GM21447 (cell line): ENCODE measurements around the gene TRIM43B.
"Not testable (repeated sequence)": the region's sequence is repeated elsewhere in the genome, so short reads cannot be mapped to it uniquely, and the experiment has no call there.

ENCODE experiments used
- ATAC-seq: cut with Tn5 transposase; IDR thresholded peaks from one replicate; pipeline ENCODE4 v1.9.1; 2021; ENCODE audit not compliant: unreplicated experiment

Gene TRIM43B

DNA sequence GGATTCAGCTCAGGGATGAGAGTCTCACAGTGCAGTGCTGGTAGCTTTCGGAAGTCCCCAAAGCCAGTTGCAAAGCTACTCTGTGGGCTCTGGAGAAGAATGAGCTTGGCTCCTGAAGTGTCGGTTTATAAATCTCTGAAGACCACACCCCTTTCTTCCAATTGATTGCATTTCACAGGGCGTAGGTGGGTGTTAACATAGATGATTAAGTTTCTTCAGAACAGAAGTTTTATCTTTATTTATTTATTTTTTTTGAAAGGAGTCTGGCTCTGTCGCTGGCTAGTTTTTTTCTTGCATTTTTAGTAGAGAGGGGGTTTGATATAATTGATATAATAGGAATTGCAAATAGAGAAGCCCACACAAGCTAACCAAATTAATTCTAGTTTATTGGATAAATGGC, at the start of gene TRIM43B:
Gene TRIM43B (minus strand): TSS at position 101 of the 400 bp plus-strand sequence. CDS start 2,040 bp downstream, outside the sequence.
- not testable (repeated sequence) for ATAC-seq

DNA sequence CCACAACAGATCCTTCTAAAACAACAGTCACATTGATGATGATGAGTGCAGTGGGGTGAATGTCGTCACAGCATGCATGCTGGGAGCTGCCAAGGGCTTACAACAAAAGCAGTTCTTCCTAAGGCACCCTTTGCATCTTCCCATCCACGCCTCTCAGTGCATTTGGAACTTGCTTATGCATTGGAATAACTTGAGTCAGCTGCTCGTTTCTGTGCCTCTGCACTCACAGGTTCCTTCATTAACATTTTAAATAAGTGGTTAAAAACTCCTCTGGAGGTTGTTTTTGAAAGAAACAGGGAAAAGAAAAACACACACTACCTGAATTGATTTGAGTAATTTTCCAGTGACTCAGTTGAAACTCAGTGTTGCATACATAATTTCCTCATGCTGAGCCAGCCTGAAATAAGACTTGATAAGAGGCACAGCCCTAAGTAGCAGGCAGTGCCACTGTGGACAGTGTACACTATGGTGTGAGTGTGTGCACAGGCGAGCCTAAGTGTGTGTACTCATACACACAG, 46.8 kb upstream of the TRIM43B start:
- peak; percentile 19 for ATAC-seq

DNA sequence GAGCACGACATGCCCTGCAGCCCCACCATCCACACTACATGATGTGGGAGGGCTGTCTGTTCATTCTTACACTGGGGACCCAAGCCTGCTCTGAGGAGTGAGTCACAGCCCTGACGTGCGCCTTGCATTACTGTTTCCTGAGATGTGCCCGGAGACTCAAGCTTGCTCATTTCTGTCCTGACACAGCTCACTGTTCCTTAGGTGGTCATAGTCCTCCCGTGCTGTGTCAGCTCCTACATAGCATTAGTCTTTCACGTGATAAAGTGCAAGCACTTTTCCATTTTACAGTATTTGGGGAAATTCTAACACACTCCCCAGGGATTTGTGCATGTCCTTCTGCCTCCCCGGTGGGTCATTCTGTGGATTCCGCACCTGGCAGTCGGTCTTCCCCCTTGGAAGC, 46.2 kb upstream of the TRIM43B start:
- peak; percentile 72 for ATAC-seq

DNA sequence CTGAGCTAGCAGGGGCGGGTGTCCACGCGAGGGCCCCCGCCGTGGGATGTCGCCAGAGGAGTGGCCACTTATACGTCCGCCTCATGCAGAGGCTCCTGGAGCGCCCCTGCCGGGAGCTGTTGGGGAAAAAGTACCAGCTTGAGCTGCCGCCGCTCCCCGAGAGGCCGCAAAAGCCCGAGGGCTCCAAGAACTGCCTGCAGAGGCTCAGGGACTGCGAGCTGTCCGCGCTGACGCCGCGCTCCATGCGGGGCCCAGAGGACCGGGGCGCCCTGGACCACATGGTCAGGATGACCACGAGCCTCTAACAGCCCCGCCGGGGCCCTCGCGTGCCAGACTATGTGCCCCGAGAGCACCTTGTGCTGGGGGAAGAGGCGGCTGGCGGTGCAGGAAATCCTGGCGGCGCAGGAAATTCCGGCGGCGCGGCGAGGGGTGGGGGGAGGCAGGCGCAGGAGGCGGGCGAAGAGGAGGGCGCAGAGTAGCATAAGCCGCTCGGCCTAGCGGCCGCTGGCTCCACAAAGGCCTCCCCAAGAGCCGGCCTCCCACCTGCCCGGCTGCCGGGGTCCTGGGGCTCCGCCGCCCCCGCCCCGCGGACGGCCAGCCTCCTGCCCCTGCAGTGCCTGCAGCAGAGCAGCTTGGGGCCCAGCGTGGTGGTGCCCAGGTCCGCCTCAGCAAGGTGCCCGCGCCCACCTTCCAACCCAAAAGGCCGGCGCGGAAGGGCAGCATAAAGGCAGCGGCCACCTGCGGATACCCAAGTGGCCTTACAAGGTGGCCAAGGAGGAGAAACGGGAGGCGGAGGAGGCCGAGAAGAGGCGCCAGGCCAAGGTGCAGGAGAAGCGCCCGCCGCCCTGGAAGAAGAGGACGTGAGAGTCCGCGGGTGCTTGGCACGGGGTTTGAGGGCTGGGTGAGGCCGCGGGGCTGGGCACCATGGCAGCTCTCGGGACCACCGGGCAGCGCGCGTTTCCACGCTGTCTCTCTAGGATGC, 42.1 kb upstream of the TRIM43B start:
- ATAC-seq: peak; percentile 56

DNA sequence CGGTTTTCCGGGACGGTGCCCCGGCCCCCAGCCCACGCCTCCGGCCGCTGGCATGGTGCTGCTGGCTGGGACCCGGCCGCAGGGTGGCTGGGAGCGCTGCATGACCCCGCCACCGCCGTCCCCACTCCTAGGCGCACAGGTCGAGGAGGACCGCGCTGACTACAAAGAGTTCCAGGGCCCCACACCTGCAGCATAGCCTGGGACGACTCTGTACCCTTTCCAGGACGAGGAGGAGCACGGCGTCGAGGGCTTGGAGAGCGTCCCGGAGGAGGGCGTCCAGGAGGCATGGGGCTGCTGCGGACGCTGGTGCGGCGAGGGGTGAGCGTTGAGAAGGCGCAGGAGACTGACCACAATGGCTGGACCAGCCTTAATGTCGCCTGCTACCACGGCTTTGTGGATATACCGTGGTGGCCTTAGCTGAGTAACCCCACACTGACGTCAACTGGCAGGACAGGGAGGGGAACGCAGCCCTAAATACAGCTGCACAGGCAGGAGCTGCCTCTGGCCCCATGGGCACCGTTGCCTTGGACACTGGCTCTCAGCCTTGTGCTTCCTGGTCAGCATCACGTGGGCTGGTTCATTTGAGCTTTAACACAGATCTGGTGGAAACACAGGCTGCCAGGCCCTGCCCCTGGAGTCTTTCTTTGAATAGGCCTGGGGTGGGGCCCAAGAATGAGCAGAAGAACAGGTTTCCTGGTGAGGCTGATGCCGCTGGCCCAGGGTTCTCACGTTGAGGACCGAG, 40.9 kb upstream of the TRIM43B start:
- no peak for ATAC-seq

DNA sequence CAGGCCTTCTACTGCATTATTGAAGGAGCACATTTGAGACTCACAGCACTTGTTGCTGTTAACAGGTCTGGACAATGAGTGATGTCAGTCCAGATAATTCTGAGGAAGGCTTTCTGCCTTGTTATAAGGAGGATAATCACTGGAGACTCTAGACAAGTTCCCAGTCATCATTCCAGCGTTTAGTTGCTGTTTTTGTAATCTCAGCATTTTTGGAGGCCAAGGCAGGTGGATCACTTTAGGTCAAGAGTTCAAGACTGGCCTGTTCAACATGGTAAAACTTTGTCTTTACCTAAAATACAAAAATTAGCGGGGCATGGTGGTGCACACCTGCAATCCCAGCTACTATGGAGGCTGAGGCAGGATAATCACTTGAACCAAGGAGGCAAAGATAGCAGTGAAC, 39.6 kb upstream of the TRIM43B start:
- no peak for ATAC-seq

DNA sequence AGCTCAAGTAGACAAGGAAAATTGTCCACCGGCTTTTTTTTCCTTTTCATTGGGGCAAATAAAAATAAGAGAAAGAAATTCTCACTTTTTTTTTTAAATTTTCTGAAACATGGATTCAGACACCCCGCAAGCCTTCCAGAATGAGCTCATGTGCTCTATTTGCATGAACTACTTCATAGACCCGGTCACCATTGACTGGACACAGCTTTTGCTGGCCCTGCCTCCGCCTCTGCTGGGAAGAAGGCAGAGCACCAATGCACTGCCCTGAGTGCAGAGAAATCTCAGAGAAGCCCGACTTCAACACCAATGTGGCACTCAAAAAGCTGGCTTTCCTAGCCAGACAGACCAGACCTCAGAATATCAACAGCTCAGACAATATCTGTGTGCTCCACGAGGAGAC, 30.2 kb upstream of the TRIM43B start:
- no peak for ATAC-seq

DNA sequence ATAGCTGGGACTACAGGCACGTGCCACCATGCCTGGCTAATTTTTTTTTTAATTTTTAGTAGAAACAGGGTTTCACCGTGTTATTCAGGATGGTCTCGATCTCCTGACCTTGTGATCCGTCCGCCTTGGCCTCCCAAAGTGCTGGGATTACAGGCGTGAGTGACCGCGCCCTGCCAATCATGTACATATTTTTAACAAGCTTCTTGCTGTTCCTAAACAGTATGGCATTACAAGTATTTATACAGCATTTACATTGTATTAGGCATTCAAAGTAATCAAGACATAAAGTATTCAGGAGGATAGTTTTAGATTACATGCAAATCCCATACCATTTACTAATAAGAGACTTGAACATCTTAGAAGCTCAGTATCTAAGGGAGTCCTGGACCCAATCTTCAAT, 29.7 kb upstream of the TRIM43B start:
- ATAC-seq: not testable (repeated sequence)

DNA sequence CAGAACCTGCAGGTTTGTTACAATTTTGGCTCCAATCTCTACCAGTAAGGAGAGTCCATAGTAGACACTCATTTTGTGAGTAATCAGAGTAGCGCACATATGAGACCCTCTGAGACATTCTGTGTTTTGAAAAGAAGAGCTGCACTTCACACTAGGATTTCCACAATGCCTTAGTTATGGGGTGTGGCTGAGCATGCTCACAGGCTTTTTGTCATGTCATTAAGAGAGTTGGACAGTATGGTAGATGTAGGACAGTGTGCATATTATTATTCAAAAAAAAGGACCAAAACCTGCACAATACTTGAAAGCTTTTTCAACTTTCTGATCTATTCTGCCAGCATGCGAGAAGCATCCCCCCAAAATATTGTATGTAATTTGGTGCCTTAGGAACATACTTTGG, 24.9 kb upstream of the TRIM43B start:
- no peak for ATAC-seq

DNA sequence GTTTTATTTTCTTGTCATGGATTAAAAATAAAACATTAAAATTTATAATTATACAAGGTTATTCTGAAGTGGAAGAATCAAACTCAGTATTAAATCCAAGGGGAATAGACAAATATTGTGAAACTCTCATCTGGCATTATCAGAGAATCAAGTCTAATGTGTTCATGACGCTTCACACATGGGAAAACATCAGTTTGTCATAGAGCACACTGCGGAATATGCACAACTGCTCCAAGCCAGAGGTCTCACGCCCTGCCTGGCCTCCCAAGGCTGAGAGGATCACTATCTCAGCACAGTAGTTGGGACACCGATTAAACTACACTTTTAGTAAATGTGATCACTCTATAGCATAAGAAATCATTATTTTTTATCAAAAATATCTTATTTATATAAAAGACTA, 20.7 kb upstream of the TRIM43B start:
- ATAC-seq: no peak

DNA sequence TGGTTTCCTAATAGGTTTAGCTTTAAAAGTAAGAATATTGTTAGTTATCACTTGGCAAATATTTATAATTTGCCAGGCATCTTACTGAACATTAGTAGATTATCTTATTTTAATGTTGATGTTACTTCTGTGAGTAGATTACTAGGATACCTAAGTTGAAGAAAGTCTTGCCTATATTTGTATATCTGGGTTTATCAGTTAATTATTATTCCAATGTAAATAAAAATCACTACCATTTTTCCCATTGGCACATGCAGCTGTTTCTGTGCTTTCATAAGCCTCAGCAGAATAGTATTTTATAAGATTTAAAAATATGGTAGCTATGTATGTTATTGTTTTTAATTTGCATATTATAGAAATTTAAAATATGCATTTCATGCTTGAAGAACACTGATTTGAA, 16.3 kb upstream of the TRIM43B start:
- no peak for ATAC-seq

DNA sequence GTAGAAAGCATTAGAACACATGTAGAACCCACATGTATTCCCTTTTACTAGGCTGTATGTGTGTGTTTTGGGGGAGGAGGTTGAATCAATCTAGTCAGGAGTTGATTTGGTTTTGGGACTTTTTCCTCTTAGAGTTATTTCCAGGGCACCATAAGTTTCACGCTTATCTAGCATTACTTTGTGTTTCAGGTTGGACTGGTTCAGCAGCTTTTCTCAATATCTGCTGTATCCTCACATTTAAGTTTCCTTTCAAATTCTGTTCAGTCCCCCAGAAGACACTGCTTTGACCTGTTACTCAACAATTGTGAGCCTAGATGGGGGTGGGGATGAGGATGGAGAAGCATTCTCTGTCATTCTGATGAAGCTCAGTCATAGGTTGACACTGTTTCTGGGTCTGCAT, 7.5 kb upstream of the TRIM43B start:
- ATAC-seq: not testable (repeated sequence)

DNA sequence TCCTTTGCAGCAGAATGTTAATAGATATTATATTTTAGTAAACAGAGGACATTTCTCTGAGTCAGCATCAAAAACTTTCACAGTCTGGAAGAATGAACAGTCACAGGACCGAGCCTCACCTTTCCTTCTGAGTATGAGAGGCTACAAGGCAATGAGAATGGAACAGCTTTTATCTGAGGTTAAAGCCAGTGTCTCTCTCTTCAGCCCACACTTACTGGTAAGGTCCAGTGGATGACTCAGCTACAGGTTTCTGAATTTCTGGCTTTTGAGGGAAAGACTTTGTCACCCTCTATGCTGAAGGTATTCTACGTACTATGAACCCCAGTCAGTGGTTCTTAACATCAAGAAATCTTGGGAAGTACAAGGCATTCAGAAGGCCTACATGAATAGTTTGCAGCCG, 9.5 kb downstream of the TRIM43B start:
- ATAC-seq: not testable (repeated sequence)

DNA sequence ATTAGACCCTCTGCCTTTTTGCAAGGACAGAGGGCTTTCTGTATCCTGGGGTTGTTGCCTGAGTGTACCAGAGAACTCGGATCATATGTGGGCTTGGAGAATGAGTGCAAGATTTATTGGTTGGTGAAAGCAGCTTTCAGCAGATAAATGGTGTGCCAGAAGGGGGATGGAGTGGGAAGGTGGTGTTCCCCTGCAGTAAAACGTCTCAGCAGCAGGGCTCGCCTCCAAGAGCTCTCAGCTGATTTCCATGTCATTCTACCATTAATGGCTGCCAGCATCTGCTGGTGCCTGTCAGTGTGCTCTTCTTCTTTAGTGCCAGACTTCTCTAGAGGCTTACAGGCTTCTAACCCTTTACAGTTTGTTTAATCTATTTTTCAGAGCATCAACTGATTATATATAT, 16.6 kb downstream of the TRIM43B start:
- ATAC-seq: not testable (repeated sequence)

DNA sequence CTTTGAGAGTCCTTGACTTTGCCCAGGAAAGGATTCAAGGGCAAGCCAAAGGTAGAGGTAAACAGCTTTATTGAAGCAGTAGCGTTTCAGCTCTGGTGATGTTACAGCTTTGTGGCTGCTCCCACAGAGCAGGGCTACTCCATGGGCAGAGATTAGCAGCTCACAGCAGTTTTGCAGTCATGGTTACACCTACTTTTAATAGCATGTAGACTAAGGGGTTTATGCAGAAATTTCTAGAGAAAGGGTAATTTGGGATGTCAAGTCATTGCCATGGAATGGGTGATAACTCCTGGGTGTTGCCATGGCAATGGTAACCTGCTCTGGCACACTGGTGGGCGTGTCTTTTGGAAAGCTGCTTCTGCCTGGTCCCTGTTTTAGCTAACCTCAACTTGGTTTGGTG, 18.0 kb downstream of the TRIM43B start:
- not testable (repeated sequence) for ATAC-seq

DNA sequence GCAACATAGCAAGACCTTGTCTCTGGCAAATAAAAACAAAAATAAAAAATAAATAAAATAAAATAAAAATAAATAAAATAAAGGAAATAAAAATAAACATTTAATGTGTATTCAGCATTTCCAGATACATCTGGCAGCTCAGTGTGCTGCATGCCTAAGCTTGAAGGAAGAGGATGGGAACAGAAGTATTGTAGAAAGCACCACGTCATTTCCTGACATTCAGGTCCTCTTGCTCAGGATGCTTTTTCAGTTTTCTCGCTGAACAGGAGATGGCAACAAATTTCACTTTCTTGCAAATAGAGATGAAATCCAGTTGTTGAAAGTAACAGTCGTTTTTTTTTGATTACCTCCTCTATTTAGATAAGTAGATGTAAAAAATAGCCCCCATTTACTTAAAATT, 21.3 kb downstream of the TRIM43B start:
- not testable (repeated sequence) for ATAC-seq

DNA sequence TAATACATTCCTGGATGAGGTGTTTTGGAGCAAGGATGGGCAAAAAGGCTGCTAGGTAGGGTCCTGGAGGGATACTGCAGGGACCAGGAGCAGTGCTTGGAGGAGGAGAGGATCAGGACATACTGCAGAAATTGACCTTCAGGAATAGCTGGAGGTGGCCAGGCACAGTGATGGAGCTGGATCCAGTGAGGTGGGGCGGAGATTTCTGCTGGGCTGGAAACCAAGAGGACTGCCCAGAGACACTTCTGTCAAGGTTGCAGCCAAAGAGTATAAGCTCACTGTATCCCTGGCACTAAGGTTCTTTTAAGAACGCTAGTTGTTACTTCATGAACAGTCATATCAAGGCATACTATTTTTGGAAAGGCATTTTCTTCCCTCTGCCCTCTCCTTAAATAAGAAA, 39.2 kb downstream of the TRIM43B start:
- ATAC-seq: not testable (repeated sequence)

DNA sequence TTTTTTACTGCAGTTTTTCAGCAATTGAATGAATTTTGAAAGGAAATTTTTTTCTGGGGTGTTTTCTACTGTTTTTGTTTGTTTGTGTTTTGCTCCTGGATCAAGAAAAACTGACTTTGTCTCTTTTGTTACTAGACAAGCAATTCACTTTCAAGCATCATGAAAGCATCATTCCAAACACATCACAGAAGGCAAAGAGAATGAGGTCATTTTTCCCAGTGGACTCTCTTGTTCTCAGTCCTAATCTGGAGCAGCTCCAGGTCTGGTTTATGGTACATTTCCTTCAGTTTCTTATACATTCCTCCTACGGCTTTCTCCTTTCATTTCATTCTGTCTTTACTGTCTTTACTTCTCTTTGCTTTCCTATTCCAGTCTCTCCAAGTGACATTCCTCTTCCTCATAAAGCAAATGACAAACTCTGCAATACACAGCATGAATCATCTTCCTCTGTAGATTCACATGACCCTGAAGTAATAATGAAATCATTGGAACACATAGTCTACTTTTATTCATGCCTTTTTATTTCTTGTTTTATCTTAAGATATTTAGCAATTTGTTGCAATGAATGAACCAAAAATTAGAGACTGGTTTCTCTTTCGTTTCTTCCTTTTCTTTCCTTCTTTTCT, 42.0 kb downstream of the TRIM43B start:
- not testable (repeated sequence) for ATAC-seq

DNA sequence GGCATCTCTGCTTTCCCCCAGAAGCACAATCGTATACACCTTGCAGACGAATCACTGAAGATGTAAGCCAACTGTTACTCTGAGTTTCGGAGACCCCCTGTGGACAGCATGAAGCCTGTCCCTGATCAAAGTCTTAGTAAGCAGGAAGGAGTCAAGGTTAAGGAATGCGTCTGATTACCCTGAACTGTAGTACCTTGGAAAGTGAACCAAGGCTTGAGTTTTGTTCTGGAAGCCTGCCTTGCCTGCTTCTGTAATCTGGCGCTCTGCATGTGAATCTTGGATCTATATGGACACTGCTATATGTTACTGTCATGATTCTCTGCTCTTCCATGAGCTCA, 48.7 kb downstream of the TRIM43B start:
- not testable (repeated sequence) for ATAC-seq

DNA sequence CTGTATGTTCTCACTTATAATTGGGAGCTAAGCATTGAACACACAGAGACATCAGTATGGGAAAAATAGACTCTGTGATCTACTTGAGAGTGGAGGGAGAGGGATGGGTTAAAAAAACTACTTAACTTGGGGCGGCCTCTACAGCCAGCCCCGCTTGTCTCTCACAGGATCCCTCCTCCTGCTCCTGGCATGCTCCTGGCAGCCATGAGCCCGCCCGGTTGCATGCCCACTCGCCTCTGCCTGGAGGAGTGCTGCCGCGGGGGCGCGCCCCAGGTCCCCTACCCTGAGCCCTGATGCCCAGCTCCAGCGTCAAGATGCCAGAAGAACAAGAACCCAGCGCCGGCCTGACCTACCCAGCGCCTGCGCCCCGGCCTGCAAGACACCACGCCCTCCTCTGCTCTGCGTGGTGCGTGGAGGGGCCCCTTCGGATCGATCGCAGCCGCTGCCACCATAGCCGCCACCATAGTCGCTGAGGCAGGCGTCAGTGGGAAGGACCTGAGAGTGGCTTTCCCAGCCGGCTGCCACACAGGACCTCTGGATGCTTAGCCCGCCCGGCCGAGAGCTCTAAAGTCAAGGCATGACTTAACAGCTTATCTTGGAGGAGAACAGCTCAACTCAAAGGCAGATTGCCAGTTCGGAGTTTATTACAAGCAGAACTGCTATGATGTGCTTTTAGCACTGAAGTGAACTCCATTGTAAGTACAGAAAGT, 49.2 kb downstream of the TRIM43B start:
- ATAC-seq: not testable (repeated sequence)
